GM18858 (cell line): ENCODE results near the gene PARP4.
"Not testable (repeated sequence)": the region's sequence is repeated elsewhere in the genome, so short reads cannot be mapped to it uniquely, and the experiment has no call there.

Experiments
- ATAC-seq: cut with Tn5 transposase; IDR thresholded peaks from one replicate; pipeline ENCODE4 v1.9.1; 2021; ENCODE audit not compliant: unreplicated experiment

The PARP4 gene

GRCh38 chr13:24512197-24512907, at the start of gene PARP4:
Gene PARP4 (minus strand): TSS chr13:24512778. CDS start chr13:24503776, 9,002 bp downstream.
- ATAC-seq: peak; percentile 59

- ATAC-seq: not testable (repeated sequence)
Measured at GRCh38 chr13:24560579-24561187, 48.1 kb upstream of the PARP4 start.

DNA sequence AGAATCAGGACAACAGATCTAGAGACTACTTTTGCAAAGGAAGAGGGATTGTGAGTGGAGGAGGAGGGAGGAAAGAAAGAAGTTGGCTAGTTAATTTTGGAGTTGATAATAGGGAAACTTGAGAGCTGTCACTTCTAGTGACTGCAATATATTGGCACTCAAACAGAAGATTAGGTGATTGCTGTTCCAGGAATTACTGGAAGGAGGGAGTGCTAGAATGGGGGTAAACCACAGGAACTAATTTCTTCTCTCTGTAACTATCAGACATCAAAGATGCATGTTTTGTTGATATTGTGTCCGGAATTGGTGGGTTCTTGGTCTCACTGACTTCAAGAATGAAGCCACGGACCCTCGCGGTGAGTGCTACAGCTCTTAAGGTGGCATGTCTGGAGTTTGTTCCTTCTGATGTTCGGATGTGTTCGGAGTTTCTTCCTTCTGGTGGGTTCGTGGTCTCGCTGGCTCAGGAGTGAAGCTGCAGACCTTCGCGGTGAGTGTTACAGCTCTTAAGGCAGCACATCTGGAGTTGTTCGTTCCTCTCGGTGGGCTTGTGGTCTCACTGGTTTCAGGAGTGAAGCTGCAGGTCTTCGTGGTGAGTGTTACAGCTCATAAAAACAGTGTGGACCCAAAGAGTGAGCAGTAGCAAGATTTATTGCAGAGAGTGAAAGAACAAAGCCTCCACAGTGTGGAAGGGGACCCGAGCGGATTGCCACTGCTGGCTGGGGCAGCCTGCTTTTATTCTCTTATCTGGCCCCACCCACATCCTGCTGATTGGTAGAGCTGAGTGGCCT, 47.0 kb upstream of the PARP4 start:
- not testable (repeated sequence) for ATAC-seq

DNA sequence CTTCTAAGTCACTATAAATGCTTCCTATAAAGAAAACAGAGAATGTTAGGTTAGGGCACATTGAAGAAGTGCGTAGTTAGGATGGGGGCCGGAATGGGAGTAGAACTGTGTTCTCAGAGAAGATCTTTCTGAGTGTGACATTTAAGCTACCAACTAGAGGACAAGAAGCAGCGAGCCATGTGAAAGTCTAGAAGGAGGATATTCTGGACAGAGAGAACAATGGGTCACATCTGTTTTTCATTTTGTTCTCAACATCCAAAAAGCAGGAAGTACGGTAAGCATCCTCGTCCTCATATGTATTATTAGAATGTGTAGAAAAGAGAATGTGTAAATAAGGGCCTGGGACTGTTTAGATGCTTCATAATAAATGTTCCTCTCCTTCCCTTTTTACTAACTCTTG, 44.5 kb upstream of the PARP4 start:
- ATAC-seq: no peak

DNA sequence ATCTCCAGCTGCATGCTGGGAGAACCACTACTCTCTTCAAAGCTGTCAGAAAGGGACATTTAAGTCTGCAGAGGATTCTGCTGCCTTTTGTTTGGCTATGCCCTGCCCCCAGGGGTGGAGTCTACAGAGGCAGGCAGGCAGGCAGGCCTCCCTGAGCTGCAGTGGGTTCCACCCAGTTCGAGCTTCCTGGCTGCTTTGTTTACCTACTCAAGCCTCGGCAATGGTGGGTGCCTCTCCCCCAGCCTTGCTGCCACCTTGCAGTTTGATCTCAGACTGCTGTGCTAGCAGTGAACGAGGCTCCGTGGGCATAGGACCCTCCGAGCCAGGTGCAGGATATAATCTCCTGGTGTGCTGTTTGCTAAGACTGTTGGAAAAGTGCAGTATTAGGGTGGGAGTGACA, 41.3 kb upstream of the PARP4 start:
- ATAC-seq: not testable (repeated sequence)

GRCh38 chr13:24541476-24542352, 29.1 kb upstream of the PARP4 start:
- ATAC-seq: not testable (repeated sequence)

DNA sequence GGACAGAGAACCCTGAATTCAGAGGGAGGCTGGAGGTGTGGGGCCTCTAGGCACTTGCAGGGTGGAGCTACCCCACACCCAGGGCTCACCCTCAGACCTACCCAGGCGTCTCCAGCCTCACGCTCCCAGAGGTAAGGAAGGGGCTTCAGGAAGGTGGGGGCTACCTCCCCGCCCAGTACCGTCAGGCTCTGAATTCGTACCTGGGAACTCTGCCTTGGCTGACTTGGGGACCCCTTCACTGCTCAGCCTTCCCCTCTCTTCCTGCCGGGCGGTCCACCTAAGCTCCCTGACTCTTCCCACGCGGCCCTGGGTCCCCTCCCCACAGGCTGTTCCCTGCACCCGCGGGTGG, 28.5 kb upstream of the PARP4 start:
- ATAC-seq: no peak

GRCh38 chr13:24540236-24541126, 27.9 kb upstream of the PARP4 start:
- no peak for ATAC-seq

DNA sequence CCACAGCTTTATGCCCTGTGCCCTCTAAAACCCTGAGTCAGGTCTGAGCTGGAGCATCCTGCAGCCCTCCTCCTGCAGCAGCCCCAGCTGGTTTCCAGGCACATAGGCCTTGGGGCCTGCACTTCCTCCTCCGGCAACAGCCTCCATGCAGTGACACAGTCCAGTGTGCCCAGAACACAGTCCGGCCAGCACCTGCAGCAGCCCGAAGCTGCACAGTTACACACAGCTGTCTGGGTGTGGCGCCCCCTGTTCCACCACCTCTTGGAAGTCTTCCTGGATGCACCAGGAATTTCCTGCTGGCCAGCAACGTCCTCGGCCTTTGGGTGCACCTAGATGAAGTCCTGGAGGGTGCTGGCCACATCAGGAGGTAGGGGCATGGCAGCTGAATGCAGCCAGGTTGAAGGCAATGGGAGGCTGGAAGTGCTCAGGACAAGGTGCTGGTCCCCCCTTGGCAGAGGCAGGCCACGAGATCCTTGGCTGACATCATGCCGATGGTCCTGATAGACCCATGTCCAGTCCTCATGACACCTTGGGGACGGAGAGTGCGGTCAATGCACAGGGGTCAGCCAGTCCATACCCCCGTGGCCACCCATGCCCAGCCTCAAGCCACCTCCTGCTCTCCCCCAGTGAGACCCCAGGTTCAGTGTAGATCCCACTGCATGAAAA, 27.1 kb upstream of the PARP4 start:
- ATAC-seq: no peak

DNA sequence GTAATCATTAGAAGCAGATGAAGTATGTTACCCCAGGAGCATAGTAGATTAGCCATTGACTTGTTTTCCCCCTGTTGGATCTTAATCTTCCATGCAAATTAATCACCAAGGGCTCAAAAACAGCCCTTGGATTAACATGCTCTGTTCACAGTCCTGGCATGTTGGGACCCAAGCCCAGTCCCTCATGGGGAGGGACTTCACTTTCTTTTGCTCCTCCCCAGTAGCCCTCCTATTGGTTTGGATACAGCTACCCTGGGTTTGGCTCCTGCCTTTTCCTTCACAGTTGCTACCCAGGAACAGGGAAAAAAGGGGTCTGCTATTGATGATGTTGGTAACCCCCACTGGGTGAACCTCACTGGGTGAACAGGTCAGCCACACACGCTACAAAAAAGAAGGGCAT, 16.9 kb upstream of the PARP4 start:
- no peak for ATAC-seq

GRCh38 chr13:24528816-24529398, 16.3 kb upstream of the PARP4 start:
- ATAC-seq: no peak

DNA sequence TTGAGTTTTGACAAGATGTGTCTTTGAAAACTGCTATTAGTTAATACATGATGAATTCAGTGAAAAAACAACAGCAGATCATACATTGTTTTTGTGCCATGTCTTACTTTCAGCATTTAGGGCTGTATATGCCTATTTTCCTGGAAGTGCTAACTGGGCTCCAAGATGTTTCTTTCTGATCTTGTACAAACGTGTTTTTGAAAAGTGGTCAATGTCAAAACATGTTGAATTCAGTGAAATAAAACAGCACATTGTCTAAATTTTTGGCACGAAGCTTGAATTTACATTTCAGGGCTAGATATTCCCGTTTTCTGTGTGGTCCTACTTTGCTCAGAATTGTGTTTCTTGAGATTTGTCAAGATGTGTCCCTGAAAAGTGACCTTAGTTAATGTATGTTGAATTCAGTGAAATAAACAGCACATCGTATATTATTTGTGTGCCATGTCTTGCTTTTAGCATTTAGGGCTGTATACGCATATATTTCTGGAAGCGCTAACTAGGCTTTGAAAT, 14.7 kb upstream of the PARP4 start:
- no peak for ATAC-seq

DNA sequence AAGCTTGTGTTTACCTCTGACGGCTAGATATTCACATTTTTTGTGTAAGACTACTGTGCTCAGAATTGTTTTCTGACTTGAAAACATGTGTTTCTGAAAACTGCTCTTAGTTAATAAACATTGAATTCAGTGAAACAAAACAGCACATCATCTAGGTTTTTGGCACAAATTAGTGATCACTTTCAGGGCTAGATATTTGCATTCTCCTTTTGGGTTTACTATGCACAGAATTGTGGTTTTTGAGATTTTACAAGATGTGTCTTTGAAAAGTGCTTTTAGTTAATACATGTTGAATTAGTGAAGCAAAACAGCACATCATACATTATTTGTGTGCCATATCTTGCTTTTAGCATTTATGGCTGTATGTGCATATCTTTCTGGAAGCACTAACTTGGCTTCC, 8.2 kb upstream of the PARP4 start:
- ATAC-seq: no peak

GRCh38 chr13:24516919-24517318, 4.3 kb upstream of the PARP4 start:
- ATAC-seq: no peak

GRCh38 chr13:24512908-24513213, 283 bp upstream of the PARP4 start:
- no peak for ATAC-seq

DNA sequence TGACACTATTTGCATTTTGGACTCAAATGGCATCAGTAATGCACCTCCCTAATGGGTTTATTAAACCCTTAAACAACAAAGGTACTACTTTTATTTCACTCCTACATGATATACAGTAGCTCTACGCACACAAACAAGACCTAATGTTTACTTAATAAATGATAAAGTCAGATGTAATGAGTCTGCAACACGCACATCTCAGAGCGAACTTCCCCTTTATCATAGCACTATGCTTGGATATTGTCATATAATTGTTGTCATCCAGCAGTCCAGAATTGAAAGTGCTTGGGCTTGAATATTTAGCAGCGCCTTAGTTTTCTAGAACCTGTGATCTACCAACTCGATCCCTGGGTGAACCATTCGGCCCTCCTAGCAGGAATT, 772 bp downstream of the PARP4 start:
- ATAC-seq: no peak

GRCh38 chr13:24511019-24511815, 1.4 kb downstream of the PARP4 start:
- peak; percentile 47 for ATAC-seq

GRCh38 chr13:24506698-24507335, 5.8 kb downstream of the PARP4 start:
- no peak for ATAC-seq
